HG03342 (cell line): ENCODE measurements around the gene AHCYL2.
"Not testable (repeated sequence)": the region's sequence is repeated elsewhere in the genome, so short reads cannot be mapped to it uniquely, and the experiment has no call there.

ENCODE experiments used
- ATAC-seq: cut with Tn5 transposase; IDR thresholded peaks from one replicate; pipeline ENCODE4 v1.9.1; 2021; ENCODE audit warnings: mild to moderate bottlenecking, moderate library complexity; ENCODE audit not compliant: unreplicated experiment

The AHCYL2 gene

GRCh38 chr7:129412501-129412900, 187.7 kb downstream of the AHCYL2 start:
- ATAC-seq: no peak

- no peak for ATAC-seq
These were observed 192.2 kb downstream of the AHCYL2 start for GRCh38 chr7:129417073-129417472.

DNA sequence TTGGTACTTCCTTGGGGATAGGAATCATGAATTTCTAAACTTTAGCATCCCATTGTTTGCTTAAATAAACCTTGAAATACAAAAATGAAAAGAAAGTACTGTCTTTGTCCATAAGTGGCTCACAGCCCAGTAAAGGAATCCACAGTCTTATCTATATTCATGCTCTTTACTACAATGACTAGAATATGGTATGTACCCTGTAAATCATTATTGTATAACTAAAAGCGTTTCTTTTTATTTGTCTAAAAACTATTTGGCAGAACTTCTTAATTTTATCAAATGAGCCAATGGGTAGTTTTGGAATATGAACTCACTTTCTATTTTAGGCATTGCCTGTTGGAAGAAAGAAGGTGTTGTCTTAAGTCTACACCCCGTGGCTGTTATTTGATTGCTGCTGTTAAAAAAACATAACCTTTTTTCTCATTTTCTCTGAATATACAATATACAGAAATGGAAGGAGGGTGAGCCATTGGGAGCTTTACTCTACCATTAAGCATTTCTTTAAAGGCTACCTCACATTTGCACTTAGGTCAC, 197.0 kb downstream of the AHCYL2 start:
- no peak for ATAC-seq

GRCh38 chr7:129422727-129423126, 197.9 kb downstream of the AHCYL2 start:
- no peak for ATAC-seq

DNA sequence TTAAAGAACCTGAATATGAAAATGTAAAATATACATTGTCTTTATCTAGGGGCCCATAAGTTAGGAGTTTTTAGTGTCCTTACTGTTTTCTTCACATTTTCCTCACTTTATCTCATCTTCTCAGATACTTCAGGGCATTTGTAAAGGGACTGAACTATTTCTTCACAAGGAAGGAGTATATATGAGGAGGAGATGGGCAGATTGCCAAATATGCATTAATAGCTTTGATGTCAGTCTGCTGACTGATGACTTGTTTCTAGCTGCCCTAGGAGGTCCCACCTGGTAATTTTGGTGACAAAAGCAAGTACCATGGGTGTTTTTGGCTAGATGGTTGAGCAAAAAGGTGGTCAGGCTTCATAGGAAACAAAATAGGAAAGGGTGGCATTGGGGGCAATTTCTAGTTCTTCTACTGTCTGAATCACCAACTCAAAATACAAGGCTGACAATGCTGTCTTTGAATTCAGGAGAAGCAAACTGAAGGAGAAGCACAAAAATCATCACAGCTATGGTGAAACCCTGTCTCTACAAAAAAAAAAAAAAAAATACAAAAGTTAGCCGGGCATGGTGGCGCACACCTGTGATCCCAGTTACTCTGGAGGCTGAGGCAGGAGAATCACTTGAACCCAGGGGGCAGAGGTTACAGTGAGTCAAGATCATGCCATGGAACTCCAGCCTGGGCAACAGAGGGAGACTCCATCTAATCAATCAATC, 199.0 kb downstream of the AHCYL2 start:
- ATAC-seq: no peak

- ATAC-seq: no peak
These were observed 201.7 kb downstream of the AHCYL2 start for GRCh38 chr7:129426482-129426881.

DNA sequence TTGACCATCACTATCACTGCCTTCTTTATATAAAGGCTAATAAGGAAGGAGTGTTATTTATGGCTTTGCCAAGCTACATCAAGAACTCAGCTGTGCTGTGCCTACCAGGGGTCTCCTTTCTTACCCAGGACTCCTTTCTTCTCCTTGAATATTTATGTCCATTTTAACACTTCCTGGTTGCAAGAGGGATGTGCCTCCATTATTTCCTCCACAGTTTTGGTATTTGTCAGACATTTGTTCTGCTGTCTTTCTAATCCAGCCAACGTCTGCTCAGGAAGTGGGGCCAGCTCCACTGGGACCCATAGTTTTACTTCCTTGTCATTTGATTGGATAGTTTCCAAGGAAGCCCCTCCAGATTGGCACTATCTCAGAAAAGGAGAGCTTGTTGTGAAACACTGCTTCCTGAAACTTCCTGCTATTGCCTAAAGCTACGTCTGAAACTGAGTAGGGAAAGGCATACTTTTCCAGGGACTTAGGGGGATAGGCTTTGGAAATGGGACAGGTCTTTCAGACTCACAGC, 202.8 kb downstream of the AHCYL2 start:
- ATAC-seq: no peak

DNA sequence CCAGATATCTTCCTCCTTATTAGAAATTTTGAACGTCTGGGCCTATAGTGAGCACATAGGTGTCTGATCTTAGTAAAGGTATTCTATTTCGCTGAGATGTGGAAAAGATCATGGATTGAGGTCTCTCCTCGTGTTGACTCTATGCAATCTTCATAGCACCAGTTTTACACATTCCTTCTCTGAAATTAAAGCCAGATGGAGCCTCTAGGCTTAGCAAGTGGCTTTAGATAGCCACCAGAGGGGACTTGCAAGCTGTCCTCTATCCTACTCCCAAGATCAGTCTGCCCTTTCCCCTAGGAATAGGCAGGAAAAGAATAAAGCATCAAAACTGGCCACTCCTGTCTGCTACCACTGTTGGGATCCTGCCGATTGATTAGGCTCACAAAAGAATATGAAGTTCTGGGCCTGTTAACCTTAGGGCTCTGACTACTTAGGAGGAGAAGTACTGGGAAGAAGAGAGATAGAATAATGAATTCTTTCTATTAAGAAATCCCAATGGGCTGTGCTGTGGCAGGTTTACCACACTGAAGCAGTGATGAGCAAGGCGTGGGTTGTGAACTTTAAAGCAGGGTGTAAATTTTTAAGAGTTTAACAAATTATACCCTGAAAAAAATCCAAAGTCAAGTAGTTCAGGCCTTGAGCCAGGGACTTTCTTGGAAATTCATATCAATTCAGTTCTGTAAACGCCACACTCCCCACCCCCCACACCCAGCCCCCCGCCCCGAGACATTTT, 207.2 kb downstream of the AHCYL2 start:
- ATAC-seq: no peak

DNA sequence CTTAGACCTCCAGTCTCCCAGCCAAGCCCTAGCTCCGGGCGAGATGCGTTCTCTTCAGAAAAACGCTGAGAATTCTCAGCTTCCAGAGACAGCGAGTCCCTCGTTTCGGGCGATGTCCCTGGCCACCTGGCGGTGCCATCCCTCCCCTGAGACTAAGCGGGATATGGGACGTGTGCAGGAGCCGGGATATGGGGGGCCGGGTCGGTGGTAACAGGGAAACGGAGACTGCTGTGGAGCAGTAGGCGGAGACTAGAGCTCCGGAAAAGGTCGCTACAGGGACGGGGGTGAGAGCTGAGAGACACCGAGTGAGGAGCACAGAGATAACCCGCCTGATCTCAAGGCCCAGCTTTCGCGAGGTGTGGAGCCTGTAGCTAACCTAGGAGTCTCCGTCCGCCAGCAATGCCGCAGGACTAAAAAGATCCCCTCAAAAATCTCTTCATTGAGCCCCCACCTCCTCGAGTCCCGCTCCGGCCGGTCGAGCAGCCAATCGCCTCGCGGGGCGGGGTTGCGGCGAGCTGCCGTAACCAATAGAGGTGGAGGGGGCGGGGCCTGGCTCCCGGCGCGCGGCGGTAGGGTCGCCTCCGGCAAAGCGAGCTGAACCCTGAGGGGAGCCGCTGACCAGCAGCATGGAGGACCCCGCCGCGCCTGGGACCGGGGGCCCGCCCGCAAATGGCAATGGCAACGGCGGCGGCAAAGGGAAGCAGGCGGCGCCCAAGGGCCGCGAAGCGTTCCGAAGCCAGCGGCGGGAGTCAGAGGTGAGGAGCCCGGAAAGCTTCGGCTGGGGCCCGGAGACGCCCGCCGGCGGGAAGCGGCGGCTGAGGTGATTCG, 209.2 kb downstream of the AHCYL2 start, which contains the start of gene STRIP2:
Gene STRIP2, plus strand, starts transcription at position 586 of the 828 bp plus-strand sequence. Its CDS starts 41 bp downstream, at position 627.
- peak; percentile 95 for ATAC-seq

GRCh38 chr7:129434675-129435318, 210.0 kb downstream of the AHCYL2 start:
- no peak for ATAC-seq

DNA sequence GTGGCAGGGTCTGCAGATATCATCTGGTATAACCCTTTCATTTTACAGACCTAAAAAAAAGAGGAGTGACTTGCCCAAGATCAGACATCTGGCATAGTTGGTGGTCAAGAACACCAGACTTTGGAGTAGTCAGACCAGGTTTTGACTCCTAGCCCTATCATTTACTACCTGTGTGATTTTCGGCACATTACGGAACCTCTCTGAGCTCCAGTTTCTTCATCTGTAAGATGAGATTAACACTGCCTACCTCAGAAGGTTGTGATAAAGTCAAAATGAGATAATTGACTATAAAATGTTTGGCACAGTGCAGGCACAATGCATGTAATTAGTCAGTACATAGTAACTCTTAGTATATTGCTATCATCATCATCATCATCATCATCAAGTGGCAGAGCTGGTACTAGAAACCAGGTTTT, 210.6 kb downstream of the AHCYL2 start:
- ATAC-seq: no peak

DNA sequence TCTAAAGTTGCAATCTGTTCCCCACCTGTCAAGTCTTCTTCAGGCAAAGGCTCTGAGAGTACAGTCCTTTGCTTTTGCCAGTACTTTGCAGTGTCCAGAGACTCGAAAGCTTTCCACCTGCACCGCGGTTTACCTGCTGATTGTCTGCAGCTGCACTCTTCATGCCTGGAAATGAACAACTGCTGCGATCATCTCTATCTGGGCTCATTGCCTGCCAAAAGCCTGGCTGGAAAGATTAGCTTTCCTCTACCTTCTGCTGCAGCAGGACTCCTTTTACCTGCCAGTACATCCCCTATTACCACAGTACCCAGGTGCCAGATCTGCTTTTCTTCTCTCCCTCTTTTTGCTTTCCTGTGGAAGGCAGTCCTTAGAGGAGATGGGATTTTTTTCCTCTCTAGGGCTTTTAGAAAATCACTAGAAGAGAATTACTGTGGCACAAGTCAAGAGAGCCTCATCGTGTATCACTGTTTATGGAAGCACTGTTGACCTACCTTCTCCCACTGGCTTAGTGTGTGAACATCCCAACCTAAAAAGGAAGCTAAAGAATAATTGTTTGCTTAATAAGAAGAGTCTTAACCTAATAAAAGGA, 211.6 kb downstream of the AHCYL2 start:
- ATAC-seq: no peak

GRCh38 chr7:129437190-129437589, 212.4 kb downstream of the AHCYL2 start:
- ATAC-seq: no peak

GRCh38 chr7:129438281-129438838, 213.5 kb downstream of the AHCYL2 start:
- no peak for ATAC-seq

- no peak for ATAC-seq
These were observed 214.2 kb downstream of the AHCYL2 start for GRCh38 chr7:129438839-129439651.

DNA sequence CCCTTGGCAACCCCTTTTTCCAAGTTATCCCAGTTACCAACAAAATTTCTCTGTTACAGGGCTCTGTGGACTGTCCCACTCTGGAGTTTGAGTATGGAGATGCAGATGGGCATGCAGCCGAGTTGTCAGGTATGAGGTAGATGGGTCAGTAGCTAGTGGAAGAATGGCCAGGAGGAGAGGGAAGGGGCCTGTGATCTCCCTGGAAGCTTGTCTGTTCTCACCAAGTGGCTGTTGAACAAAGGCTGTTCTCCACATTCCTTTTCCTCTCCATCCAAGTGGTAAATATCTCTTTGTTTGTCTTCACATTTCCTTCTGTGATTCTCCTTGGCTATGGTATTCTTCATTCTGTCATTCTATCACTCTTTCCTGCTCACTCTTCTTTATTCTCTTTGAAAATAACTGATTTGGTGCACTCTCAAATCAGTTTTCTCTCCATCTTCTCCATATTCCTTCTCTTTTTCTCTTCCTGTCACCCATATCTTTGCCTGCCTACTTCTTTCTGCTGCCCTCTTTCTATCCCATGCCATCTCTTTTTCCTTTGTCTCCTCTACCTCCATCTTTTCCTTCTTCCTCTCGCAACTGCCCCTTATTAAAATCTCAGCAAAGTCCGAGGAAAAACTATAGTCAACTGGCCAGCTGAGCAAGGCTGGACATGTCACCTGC, 215.3 kb downstream of the AHCYL2 start:
- ATAC-seq: no peak

GRCh38 chr7:129443612-129444011, 218.8 kb downstream of the AHCYL2 start:
- no peak for ATAC-seq

DNA sequence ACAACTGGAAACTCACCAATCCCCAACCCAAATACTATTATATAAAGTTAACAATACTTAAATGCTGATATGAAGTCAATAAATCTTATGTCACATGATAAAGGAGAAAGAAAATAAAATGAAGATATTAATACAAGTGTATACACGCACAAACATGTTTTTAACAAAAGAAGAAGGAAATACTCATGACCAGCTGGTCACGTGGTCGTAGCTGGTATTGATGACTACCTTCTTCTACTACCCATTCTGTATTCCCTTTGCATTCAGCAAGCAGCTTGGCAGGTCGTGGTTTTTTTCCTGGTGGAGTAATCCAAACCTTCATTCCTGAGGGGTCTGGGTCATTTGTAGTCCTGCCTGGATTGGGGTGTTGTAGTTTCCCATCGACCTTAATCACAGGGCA, 219.9 kb downstream of the AHCYL2 start:
- not testable (repeated sequence) for ATAC-seq
